ENCODE data around the gene MYH6. TPM values are rescaled to one million over a fixed set of nuclear protein-coding genes. Genes with fewer than 3 reads are reported as not detected.

The MYH6 gene
- total RNA-seq, 1 donor from 2014 or later = not detected

DNA sequence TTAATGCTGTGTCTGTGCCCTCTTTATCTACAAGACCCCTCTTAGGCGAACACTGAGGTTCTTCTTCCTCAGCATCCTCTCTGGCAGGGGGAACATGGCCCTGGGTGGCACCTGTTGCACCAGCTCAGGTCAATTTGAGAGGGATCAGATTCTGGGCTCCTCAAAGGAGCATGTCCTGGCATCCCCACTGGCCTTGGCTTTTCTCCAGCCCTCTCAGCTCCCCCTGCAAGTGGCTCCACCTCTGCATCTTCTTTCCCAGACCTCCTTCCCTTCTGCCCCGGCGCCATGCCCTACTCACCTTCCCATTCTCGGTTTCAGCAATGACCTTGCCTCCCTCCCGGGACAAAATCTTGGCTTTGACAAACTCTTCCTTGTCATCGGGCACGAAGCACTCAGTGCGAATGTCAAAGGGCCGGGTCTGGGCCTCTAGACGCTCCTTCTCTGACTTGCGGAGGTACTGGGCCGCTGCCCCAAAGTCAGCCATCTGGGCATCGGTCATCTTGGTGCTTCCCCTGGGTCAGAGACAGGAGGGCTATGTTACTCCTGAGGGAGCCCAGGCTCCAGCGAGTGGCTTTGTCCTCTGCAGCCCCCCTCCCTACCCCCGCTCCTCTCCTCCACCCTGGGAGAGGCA is 1.2 kb downstream of the MYH6 start:
- H3K4me1 Mint-ChIP-seq (ENCODE audit: low read depth) = no peaks in the 10 kb centered on the region
- no peak for DNase-seq (ENCODE audit: low spot score)
- no peaks in the 10 kb centered on the region for H3K36me3 Mint-ChIP-seq (ENCODE audit: low read depth)
- no peak overlapping the region for H3K4me3 Mint-ChIP-seq (ENCODE audit: unreplicated experiment)
- H3K9me3 Mint-ChIP-seq (ENCODE audit: low read depth) = no peaks in the 10 kb centered on the region
- no peak overlapping the region for H3K27ac Mint-ChIP-seq (ENCODE audit: unreplicated experiment)
- peaks cover 64% of the 10 kb centered on the region for H3K27me3 Mint-ChIP-seq (ENCODE audit: low read depth)
- TF ChIP-seq, protein P1, sequence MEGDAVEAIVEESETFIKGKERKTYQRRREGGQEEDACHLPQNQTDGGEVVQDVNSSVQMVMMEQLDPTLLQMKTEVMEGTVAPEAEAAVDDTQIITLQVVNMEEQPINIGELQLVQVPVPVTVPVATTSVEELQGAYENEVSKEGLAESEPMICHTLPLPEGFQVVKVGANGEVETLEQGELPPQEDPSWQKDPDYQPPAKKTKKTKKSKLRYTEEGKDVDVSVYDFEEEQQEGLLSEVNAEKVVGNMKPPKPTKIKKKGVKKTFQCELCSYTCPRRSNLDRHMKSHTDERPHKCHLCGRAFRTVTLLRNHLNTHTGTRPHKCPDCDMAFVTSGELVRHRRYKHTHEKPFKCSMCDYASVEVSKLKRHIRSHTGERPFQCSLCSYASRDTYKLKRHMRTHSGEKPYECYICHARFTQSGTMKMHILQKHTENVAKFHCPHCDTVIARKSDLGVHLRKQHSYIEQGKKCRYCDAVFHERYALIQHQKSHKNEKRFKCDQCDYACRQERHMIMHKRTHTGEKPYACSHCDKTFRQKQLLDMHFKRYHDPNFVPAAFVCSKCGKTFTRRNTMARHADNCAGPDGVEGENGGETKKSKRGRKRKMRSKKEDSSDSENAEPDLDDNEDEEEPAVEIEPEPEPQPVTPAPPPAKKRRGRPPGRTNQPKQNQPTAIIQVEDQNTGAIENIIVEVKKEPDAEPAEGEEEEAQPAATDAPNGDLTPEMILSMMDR (IDR thresholded peaks at IDR 0.05) = no peak

DNA sequence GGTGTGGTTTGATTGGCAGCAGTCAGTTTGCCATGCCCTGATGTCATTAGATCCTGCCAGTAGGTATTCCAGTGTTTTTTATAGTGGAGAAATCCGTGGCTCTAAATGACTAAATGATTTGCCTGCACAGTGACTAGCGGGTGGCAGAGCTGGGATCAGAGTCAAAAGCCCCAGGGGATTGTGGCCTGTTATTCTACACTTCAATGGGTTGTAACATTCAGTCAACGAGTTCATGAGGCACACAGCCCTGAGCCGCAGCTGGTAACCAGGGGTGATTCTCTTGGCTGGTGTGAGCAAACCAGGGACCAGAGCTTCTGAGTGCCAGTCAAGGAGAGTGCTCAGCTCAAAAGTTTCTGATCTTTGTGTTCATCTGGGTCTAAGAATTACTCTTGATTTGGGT is 1.8 kb downstream of the MYH6 start:
- H3K4me1 Mint-ChIP-seq (ENCODE audit: low read depth) = no peaks in the 10 kb centered on the region
- no peak overlapping the region for H3K4me3 Mint-ChIP-seq (ENCODE audit: unreplicated experiment)
- TF ChIP-seq, protein P1 (IDR thresholded peaks at IDR 0.05) = no peak
- H3K27ac Mint-ChIP-seq (ENCODE audit: unreplicated experiment) = no peak overlapping the region
- H3K27me3 Mint-ChIP-seq (ENCODE audit: low read depth) = peaks cover 63% of the 10 kb centered on the region
- no peaks in the 10 kb centered on the region for H3K36me3 Mint-ChIP-seq (ENCODE audit: low read depth)
- no peak for DNase-seq (ENCODE audit: low spot score)
- H3K9me3 Mint-ChIP-seq (ENCODE audit: low read depth) = no peaks in the 10 kb centered on the region

DNA sequence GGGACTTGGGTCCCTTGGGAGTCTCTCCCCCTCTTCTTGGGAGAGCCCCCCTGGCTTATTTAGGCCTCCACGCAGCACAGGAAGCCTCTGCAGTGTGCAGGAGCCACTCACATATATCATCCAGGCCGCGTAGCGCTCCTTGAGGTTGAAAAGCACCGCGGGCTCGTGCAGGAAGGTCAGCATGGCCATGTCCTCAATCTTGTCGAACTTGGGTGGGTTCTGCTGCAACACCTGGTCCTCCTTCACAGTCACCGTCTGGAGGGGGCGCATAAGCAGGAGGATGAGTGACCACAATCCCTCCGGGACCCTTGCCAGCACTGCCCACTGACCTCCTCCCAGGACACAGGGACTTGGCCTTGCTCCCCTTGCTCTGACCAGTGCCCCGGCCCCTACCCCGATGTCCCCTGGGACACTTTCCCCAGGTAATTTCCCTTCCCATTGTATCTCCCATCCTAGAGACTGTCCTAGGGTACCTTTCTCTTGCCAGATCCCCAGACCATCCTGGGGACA is 2.5 kb downstream of the MYH6 start:
- Mint-ChIP-seq H3K4me1 (ENCODE audit: low read depth) (no peaks in the 10 kb centered on the region), H3K27me3 (ENCODE audit: low read depth) (peaks cover 57% of the 10 kb centered on the region), H3K9me3 (ENCODE audit: low read depth) (no peaks in the 10 kb centered on the region), H3K27ac (ENCODE audit: unreplicated experiment) (no peak overlapping the region), H3K4me3 (ENCODE audit: unreplicated experiment) (no peak overlapping the region), H3K36me3 (ENCODE audit: low read depth) (no peaks in the 10 kb centered on the region)
- TF ChIP-seq, protein P1 (IDR thresholded peaks at IDR 0.05) = no peak
- no peak for DNase-seq (ENCODE audit: low spot score)

DNA sequence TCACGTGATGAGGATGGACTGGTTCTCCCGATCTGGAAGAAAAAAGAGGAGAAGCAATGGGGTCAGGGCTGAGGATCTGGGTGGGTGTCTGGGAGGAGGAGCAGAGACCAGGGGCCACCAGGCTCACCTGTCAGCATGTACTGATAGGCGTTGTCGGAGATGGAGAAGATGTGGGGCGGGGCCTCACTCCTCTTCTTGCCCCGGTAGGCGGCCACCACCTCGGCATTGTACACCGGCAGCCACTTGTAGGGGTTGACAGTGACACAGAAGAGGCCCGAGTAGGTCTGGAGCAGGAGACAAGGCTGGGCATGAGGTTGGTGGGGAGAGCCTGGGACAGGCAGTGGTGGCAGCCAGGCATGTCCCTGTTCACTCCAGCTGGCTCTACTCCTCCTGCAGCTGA is 3.0 kb downstream of the MYH6 start:
- TF ChIP-seq, protein P1 (IDR thresholded peaks at IDR 0.05) = no peak
- no peak overlapping the region for H3K4me3 Mint-ChIP-seq (ENCODE audit: unreplicated experiment)
- no peaks in the 10 kb centered on the region for H3K36me3 Mint-ChIP-seq (ENCODE audit: low read depth)
- no peaks in the 10 kb centered on the region for H3K9me3 Mint-ChIP-seq (ENCODE audit: low read depth)
- H3K4me1 Mint-ChIP-seq (ENCODE audit: low read depth) = no peaks in the 10 kb centered on the region
- no peak overlapping the region for H3K27ac Mint-ChIP-seq (ENCODE audit: unreplicated experiment)
- H3K27me3 Mint-ChIP-seq (ENCODE audit: low read depth) = peaks cover 53% of the 10 kb centered on the region
- DNase-seq (ENCODE audit: low spot score) = no peak

GRCh38 chr14:23404331-23404900 is 3.7 kb downstream of the MYH6 start:
- no peaks in the 10 kb centered on the region for H3K4me1 Mint-ChIP-seq (ENCODE audit: low read depth)
- no peak for DNase-seq (ENCODE audit: low spot score)
- H3K27me3 Mint-ChIP-seq (ENCODE audit: low read depth) = peaks cover 53% of the 10 kb centered on the region

More at GRCh38 chr14:23404331-23404900, 3.7 kb downstream of the MYH6 start:
- Mint-ChIP-seq H3K36me3 (ENCODE audit: low read depth) (no peaks in the 10 kb centered on the region), H3K27ac (ENCODE audit: unreplicated experiment) (no peak overlapping the region), H3K9me3 (ENCODE audit: low read depth) (no peaks in the 10 kb centered on the region), H3K4me3 (ENCODE audit: unreplicated experiment) (no peak overlapping the region)
- TF ChIP-seq, protein P1 (IDR thresholded peaks at IDR 0.05) = no peak
